HG02938 (cell line): ENCODE data around the gene TBC1D25.

ENCODE experiments used
- ATAC-seq: cut with Tn5 transposase; IDR thresholded peaks from one replicate; pipeline ENCODE4 v1.9.1; 2021; ENCODE audit warnings: mild to moderate bottlenecking, moderate library complexity; ENCODE audit not compliant: unreplicated experiment

TBC1D25 gene, protein sequence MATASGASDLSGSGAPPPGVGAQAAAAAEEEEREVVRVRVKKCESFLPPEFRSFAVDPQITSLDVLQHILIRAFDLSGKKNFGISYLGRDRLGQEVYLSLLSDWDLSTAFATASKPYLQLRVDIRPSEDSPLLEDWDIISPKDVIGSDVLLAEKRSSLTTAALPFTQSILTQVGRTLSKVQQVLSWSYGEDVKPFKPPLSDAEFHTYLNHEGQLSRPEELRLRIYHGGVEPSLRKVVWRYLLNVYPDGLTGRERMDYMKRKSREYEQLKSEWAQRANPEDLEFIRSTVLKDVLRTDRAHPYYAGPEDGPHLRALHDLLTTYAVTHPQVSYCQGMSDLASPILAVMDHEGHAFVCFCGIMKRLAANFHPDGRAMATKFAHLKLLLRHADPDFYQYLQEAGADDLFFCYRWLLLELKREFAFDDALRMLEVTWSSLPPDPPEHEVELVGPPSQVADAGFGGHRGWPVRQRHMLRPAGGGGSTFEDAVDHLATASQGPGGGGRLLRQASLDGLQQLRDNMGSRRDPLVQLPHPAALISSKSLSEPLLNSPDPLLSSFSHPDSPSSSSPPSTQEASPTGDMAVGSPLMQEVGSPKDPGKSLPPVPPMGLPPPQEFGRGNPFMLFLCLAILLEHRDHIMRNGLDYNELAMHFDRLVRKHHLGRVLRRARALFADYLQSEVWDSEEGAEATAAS

DNA sequence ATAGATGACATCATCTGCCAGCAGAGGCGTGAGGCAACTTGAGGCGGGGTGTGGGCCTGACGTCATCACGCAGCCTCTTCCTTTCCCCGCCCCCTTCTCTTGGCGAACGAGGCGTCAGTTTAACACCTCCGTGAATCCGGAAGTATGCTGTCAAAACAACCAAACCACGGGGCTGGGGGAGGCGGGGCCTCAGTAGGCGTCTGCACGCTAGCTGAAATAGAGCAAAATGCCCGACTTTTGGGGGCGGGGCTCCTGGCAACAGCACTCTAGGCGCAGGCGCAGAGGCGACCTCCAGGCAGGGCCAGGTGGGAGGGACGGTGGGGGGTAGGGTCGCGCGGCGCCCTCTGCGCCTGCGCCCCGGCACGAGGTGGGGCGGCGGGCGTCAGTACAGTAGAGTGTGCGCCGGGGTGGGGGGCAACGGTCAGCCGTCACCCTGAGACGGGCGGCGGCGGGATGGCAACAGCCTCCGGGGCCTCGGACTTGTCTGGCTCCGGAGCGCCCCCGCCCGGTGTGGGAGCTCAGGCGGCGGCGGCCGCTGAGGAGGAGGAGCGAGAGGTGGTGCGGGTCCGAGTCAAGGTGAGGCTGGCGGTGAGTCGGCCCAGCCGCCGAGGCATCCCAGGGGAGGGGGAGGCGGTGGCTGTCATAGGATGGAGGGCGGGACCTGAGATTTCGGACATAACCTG lies at the start of gene TBC1D25:
TBC1D25 (plus strand) TSS at position 370 of the 683 bp plus-strand sequence; CDS start at position 454, 84 bp downstream.
- ATAC-seq = peak; percentile 81

DNA sequence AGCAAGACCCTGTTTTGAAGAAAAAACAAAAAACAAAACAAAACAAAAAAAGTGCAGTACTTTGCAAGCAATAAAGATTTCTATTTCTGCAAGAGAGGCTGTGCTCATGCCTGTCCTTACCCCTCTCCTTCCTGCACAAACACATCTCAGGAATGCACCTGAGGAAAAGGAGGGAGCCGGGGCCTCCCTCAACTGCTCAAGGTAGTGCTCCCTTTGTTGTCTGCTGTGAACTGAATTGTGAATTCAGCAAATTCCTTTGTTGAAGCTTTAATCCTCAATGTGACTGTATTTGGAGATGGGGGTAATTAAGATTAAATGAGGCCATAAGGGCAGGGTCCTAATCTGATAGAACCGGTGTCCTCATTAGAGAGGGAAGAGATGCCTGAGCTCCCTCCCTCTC lies 49.6 kb upstream of the TBC1D25 start:
- ATAC-seq = no peak

DNA sequence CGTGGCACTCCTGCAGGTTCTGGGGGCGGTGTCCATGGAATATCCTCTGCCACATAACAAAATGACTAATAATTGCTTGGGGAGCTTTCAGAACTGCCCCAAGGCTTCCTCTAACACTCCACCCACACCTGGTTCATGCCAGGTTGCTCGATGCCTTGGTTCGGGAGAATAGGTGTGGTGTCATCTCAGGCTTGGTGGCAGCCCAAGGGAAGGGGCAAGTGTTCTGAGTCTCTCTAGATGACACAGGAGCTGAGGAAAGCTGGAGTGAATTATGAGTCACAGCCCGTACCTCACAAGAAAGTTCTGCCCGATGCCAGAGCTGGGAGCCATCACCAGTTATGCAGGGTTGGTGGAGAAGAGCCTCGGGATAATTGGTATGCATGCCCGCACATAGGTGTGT lies 48.9 kb upstream of the TBC1D25 start:
- ATAC-seq = no peak

DNA sequence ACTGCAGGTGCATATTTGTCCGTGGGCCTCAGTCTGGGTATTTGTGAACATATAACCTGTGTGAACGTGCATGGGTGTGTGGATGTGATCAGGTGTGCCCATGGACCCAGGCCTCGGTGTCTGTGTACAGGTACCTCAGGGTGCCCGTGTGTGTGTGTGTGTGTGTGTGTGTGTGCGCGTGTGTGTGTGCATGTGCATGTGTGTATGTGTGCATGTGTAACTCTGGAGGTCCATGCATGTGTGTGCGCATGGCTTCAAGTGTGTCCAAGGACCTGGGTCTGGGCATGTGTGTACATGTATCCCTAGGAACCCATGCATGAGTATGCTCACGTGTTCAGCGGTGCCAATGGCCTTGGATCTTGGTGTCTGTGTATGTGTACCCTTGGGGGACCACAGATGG lies 47.7 kb upstream of the TBC1D25 start:
- ATAC-seq = no peak

DNA sequence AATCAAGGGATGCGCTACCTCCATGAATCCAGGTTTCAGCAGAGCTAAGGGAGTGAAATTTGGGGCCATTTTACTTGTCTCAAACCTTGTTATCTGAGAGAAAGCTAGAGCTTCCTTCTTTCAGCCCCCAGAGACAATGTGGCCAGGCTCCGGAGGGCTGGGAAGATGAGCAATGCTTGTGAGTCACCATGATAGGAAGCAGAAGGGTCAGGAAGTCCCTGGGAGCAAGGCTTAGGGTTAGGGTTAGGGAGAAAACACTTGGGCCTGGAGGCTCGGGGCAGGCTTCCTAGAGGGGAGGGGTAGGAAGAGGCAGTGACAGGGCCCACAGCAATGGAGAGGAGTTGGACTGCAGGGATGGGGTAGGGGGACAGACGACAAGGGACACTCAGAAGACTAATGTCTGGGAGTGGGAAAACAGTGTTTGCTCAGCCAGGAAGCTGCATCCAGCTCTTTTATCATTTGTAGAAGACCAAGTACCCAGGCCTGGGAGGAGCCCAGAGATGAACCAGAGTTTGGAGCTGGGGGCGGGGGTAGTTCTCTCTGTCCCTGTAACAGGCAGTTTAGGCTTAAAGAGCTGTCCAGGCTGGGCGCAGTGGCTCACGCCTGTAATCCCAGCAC lies 47.1 kb upstream of the TBC1D25 start:
- ATAC-seq = no peak

DNA sequence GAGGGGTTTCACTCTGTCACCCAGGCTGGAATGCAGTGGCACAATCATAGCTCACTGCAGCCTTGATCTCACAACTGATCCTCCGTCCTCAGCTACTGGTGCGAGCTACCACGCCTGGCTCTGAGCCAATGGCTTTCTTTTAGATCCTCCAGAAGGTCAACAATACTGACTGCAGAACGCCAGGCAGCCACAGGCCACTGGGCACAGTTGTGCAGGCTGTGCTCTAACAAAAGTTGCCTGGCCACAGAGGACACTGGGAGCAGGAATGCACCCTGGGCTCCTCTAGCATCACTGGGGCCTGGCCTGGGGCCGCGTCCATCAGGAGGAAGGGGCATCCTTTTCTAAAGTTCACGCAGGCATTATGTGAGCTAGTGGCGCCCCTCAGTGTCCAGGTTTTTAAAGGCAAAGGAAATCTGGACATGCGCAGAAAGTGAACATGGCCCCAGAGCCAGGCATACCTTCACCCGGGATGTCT lies 45.6 kb upstream of the TBC1D25 start:
- no peak for ATAC-seq

DNA sequence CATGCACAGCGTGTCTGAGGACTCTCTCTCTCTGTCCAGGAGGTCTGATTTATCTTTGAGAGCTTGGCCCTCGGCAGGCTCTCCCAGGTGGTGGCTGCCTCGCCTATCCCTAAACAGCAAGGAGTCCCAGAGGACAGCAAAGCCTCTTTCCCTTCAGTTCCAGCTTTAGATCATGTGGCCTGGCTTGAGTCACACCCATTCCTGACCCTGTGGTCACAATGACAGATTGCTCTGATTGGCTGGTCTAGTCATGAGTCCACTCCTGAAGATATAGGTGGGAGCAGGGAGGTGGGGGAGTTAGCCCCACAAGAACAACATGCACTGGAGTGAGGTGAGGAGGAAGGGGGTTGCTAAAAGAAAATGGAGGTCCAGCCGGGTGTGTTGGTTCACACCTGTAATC lies 42.9 kb upstream of the TBC1D25 start:
- ATAC-seq = no peak

DNA sequence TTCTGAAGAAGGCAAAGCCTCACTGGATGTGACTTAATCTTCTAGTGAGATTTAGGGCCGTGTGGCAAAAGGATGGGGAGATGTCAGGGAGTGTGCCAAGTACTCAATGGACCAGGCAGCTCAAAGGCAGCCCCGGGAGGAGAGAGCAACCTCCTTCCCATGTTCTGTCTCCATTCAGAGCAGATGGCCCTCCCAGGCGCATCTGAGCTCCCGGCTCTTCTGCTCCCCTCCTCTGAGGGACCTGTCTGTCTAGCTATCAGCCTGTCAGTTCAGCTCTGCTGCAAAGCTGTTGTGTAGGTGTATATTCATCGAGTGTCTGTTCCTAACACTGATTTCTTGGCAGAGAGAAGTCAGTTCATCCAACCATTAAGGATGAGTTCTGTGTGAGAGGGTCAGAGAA lies 41.6 kb upstream of the TBC1D25 start:
- ATAC-seq = no peak

DNA sequence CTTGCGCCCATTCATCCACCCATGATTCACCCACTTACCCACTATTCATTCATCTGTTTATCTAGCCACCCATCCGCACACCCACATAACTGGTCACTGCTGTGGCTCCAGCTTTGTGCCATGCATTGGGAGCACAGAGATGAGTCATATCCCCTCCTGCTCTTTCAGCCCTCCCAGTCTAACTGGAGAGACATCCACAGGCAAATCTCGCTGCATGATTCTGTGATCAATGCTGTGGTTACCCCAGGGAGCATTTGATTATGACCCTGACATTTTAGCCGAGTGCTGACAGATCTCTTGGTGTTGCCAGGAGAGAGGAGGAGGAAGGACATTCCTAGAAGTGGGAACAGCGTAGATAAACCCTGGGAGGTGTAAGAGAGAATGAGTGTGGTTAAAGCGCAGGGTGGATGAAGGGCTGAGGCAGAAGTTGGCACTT lies 41.1 kb upstream of the TBC1D25 start:
- no peak for ATAC-seq

DNA sequence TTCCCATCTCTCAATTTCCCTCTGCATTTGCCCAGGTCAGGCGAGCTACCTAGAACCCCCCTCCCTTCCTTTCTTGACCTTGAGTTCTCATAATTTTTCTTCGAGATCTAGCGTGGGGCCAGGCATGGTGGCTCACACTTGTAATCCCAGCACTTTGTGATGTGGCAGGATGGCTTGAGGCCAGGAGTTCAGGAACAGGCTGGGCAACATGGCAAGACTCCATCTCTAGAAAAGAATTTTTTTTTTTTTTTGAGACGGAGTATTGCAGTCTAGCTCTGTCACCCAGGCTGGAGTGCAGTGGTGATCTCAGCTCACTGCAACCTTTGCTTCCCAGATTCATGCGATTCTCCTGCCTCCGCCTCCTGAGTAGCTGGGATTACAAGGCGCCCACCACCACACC lies 35.3 kb upstream of the TBC1D25 start:
- no peak for ATAC-seq

DNA sequence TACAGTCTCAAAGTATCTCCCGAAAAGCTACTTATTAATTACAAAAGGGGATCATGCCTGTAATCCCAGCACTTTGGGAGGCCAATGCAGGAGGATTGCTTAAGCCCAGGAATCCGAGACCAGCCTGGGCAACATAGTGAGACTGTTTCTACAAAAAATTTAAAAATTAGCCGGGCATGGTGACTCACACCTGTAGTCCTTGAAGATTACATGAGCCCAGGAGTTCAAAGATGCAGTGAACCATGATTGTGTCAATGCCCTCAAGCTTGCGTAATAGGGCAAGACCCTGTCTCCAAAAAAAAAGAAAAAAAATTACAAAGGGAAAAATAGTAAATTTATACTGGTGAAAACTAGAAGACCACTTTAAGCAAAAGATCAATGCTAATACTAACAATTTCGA lies 34.0 kb upstream of the TBC1D25 start:
- no peak for ATAC-seq

DNA sequence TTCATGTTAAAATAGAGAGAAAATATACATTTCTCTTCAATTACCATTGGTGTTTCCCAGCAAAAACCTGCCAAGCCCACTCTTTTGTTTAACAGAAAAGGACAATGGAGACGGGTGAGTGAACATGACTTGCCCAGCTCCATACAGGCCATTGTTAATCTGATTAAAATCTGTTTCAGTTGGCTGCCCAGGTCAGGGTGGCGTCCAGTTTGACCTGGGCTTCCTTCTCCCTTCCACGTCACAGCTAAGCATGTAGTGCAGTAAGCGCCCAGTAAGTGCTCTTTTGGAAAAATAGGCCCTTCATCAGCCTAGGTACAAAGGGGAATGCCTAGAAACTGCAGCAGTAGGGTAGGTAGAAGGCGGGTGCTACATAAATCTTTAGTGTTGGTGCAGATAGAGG lies 32.3 kb upstream of the TBC1D25 start:
- no peak for ATAC-seq

DNA sequence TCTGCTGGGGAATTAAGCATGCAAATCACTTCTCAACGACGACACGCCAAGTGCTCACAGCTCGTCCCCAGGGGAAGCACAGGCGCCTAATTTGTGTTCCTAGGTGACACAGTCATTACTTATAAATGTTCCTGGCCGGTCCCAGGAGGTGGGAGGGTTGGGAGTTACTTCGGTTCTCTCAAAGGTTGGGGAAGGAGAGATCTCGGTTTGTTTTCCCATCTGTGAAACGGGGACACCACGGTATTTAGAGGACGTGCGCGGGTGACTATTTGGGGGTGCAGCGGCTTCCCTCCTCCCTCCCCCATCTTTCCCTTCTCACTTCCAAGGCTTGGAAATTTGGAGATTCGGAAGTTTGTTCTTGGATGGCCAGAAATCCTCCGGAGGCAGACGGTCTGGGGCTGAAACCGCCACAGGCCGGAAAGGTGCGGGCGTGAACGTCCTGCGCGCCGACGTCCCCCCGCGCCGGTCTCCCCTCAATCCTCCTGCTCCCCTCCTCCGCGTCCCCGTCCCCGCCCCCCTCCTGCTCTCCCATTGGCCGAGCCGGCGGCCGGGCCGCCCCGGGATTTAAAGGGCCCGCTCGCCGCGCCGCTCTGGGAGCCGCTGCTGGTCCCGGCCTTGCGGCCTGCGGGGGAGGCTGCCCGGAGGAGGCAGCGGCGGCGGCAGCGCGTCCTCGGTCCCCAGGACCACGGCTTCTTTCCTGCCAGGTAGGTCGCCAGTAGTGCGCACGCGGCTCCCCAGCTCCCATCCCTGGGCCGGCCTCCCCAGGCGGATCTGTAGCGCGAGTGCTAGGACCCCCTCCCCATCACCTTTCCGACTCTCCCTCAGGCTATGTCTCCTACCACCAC lies 30.9 kb upstream of the TBC1D25 start, which contains the start of gene PORCN:
PORCN (plus strand) TSS at position 593 of the 845 bp plus-strand sequence. CDS start 829 bp downstream, outside the sequence.
- ATAC-seq = peak; percentile 73

DNA sequence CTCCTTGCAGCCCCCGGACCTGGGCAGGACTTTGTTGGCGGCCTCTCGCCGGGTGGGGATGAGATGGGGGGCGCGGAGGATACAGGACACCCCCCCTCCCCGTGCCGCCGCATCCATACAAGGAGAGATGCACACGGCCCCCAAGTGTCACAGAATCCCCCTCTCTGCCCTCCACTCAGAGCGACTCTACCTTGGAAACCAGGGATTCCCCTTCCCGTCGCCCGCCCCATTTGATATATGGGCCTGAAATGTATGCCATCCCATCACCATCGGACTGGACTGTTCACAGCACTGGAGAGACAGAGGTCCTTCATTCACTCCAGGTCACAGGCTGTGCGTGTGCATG lies 30.3 kb upstream of the TBC1D25 start:
- ATAC-seq = peak; percentile 23

DNA sequence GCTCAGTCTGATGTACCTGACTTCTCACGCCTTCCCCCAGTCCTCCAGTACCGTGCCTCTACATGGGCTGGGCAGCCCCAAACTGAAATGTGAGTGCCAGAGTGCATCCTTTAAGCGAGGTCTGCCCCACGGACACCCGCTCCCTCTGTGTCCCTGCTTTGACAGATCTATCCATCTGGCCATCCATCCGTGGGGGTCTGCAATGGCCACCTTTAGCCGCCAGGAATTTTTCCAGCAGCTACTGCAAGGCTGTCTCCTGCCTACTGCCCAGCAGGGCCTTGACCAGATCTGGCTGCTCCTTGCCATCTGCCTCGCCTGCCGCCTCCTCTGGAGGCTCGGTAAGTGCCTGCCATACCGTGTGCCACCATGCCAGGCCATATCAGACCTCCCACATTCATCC lies 29.9 kb upstream of the TBC1D25 start:
- no peak for ATAC-seq

DNA sequence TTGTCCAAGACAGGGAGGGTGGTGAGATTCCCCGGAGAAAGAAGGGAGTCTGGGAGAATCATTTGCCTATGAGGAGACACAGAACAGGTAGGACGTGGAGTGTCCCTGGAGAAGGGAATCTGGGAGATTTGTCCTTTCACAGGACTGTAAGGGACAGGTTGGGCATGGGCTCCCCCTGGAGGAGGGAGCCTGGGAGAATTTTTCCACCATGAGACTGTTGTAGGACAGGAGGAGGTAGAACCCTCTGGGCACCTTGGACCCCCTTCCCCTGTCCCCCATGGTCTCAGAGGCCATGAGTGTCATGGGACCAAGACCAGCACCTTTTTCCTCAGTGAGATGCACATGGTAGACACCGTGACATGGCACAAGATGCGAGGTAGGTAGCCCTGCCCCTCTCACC lies 28.0 kb upstream of the TBC1D25 start:
- ATAC-seq = no peak

DNA sequence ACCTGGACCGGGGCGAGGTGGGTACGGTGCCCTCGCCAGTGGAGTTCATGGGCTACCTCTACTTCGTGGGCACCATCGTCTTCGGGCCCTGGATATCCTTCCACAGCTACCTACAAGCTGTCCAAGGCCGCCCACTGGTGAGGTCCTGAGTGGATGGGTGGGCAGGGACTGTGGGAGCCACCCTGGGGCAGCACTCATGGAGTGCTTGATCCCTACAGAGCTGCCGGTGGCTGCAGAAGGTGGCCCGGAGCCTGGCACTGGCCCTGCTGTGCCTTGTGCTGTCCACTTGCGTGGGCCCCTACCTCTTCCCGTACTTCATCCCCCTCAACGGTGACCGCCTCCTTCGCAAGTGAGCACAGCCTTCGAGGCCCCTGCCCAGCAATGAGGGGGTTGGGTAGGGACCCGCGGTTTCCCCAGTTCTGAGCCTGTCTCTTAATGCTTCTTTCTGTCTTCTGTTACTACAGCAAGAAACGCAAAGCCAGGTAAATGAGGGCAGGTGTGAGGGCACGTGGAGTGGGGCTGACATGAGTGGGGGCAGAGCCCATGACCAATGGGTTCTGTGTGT lies 27.1 kb upstream of the TBC1D25 start:
- no peak for ATAC-seq

DNA sequence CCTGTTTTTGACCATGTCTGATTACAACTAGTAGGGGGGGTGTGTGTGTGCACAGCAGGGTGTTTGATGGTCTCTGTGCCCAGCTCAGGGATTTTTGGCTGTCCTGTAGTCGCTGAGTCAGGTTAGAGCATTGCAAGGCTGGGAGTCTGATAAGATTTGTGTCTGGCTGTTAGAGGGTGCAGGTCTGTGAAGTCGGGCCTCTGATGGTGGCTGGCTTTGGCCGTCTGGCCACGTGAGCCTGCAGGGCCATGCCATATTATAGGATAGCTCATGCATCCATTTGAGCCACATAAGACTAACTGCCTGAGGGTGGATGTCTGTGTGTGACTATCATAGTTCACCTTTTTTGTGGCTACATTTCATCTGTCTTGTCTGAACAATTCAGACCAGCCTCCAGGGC lies 25.8 kb upstream of the TBC1D25 start:
- no peak for ATAC-seq

DNA sequence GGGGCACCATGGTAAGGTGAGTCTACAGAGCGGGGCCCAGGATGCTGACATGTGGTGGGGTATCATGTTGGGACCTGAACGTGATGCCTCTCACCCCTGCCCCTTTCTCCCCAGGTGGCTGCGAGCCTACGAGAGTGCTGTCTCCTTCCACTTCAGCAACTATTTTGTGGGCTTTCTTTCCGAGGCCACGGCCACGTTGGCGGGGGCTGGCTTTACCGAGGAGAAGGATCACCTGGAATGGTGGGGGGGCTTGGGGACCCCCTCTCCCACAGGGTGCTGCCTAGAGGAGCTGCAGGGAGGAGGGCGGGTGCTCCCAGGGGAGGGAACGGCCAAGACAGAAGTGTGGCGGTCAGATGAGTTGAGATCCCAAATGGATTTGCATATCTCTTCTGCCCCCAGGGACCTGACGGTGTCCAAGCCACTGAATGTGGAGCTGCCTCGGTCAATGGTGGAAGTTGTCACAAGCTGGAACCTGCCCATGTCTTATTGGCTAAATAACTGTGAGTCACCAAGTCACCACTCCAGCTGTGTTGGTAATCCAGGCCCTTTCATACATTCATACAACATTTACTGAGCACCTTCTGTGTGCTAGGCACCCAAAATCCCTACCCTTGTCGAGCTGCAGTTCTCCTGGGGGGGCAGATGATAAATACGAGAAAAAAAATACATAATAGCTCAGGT lies 25.2 kb upstream of the TBC1D25 start:
- no peak for ATAC-seq
